ENCODE data around the gene MYO19. TPM values are rescaled to one million over a fixed set of nuclear protein-coding genes. Genes with fewer than 3 reads are reported as not detected.

MYO19 gene
- total and polyA plus RNA-seq, 9 of the 15 experiments (the other 6 are each of a cell fraction or from before 2014, with no cell fraction given) = 21.6 to 176 (median 129) TPM

- in situ Hi-C loops (cut with MboI) = no loop called here
These were observed 25.2 kb downstream of the MYO19 start for GRCh38 chr17:36509272-36509985.

More at GRCh38 chr17:36509272-36509985, 25.2 kb downstream of the MYO19 start:
- Histone ChIP-seq H3K4me2 (ENCODE audit: insufficient read depth, low read length) (no peak overlapping the region), H3K9me1 (ENCODE audit: control insufficient read depth, insufficient read depth, low read length) (no peaks in the 10 kb centered on the region), H3K9me3 (replicated peaks; ENCODE audit: control insufficient read depth, insufficient read depth, low read depth, low read length) (no peaks in the 10 kb centered on the region), H3K36me3 (ENCODE audit: control insufficient read depth, insufficient read depth, low read length) (peaks cover 97% of the 10 kb centered on the region), H2AFZ (ENCODE audit: low read depth, low read length) (no peak overlapping the region), H4K20me1 (replicated peaks; ENCODE audit: control insufficient read depth, insufficient read depth, low read length) (peaks cover 6% of the 10 kb centered on the region; the same call in 1 of the 2 replicates), H3K27ac (ENCODE audit: extremely low read depth, low read depth, low read length) (no peak overlapping the region), H3K27me3 (ENCODE audit: control insufficient read depth in 2 of 2, insufficient read depth in 2 of 2, low read length in 2 of 2) (no peaks in the 10 kb centered on the region), H3K4me1 (replicated peaks in 1 of 2; ENCODE audit: control insufficient read depth in 2 of 2, insufficient read depth in 2 of 2, low read length in 2 of 2) (peaks cover 0 to 3% of the 10 kb centered on the region in 2 experiments; a peak in 1 of 5 replicates), H3K79me2 (ENCODE audit: control insufficient read depth, insufficient read depth, low read length) (no peaks in the 10 kb centered on the region), H3K9ac (ENCODE audit: insufficient read depth in 1 of 2, low read depth in 2 of 2, low read length in 2 of 2) (0 out of 4 replicates have a peak overlapping the region, but pooled peaks of 1 of the 2 experiments have one; percentile 9), H3K4me3 (no peak overlapping the region)
- BruUV-seq (replicated peaks) = no TSS peak
- TF ChIP-seq CEBPB (tag; IDR thresholded peaks at IDR 0.05) = no peak
- no peak for TF ChIP-seq ZNF639 (CRISPR knock-in tag; conservative IDR thresholded peaks at IDR 0.05 in 1 of 2, IDR thresholded peaks at IDR 0.05 in 1 of 2)
- peak; percentile 73 for TF ChIP-seq RBM25 (IDR thresholded peaks at IDR 0.05; ENCODE audit: low read depth, low read length, severe bottlenecking)
- ChIA-PET POLR2A (interaction anchor here (1.0 kb wide), 1 partner anchor 15 kb away, joined by 4 read pairs; no protein-coding TSS in a partner anchor), CTCF (ENCODE audit: low intra/inter-chr PET ratio) (no interaction called here)
- 94% methylated on average over 8 of the region's 9 CpGs for WGBS (ENCODE audit: insufficient coverage, low coverage, missing lambda C conversion rate)
- DNase-seq (ENCODE audit: extremely low read depth in 1 of 4, low spot score in 3 of 4) = no peak
- intact Hi-C loops (cut with micrococcal nuclease) = no loop called here
- no peak for ATAC-seq
- FAIRE-seq = no peak

Measured in K562 (cell line).